Keratinocyte (primary cell): ENCODE measurements around the gene YLPM1.

Source experiments
- EZH2 ChIP-seq: IDR thresholded peaks from one replicate; pipeline ENCODE4 v1.6.1; 2012; ENCODE audit warnings: inconsistent platforms, mild to moderate bottlenecking, low read length, moderate library complexity
- TF ChIP-seq, protein P1 (sequence below), 3 experiments: IDR thresholded peaks in 1 of 3; conservative IDR thresholded peaks in 1 of 3; optimal IDR thresholded peaks in 1 of 3; 2 replicates in 2 of 3; 3 replicates in 1 of 3; pipeline versions ENCODE3 to v1.5.1; 2011; ENCODE audit warnings: low read length in 3 of 3, mild to moderate bottlenecking in 3 of 3, moderate library complexity in 2 of 3, control low read depth in 1 of 3, inconsistent platforms in 1 of 3; ENCODE audit not compliant: insufficient read depth in 2 of 3; ENCODE audit errors: extremely low read depth in 1 of 3

- no peak for TF ChIP-seq EZH2
- TF ChIP-seq, protein P1, sequence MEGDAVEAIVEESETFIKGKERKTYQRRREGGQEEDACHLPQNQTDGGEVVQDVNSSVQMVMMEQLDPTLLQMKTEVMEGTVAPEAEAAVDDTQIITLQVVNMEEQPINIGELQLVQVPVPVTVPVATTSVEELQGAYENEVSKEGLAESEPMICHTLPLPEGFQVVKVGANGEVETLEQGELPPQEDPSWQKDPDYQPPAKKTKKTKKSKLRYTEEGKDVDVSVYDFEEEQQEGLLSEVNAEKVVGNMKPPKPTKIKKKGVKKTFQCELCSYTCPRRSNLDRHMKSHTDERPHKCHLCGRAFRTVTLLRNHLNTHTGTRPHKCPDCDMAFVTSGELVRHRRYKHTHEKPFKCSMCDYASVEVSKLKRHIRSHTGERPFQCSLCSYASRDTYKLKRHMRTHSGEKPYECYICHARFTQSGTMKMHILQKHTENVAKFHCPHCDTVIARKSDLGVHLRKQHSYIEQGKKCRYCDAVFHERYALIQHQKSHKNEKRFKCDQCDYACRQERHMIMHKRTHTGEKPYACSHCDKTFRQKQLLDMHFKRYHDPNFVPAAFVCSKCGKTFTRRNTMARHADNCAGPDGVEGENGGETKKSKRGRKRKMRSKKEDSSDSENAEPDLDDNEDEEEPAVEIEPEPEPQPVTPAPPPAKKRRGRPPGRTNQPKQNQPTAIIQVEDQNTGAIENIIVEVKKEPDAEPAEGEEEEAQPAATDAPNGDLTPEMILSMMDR (optimal IDR thresholded peaks at IDR 0.05 in 1 of 3, IDR thresholded peaks at IDR 0.05 in 1 of 3, conservative IDR thresholded peaks at IDR 0.05 in 1 of 3; ENCODE audit: extremely low read depth in 1 of 3, insufficient read depth in 2 of 3, low read length in 3 of 3) = no peak
Measured at GRCh38 chr14:74861734-74862090, 98.6 kb downstream of the YLPM1 start.
